Measurements from ENCODE around the gene PAQR7. TPM values are rescaled to one million over a fixed set of nuclear protein-coding genes. Genes with fewer than 3 reads are reported as not detected.

Gene PAQR7
- total RNA-seq, 1 donor from 2014 or later: 6.9 TPM

DNA sequence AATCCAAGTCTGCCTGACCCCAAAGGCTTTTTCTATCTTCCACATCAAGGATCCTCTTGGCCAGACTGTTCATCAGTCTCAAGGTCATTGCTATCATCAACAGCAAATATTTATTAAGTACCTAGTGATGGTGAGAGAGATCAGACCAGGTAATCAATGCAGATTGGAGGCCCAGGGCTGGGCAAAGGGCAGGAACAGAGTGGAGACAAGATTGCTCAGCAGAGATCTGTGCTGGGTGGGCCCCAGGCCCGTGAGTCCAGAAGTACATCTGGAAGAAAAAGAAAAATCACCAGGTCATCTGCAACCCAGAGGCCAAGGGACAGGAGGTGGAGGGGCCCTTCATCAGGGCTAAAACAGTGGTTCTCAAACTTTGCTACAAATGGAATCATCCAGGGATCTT is 10.1 kb upstream of the PAQR7 start:
- H3K9me3 ChIP-seq: no peaks in the 10 kb centered on the region
- TF ChIP-seq, protein P1, sequence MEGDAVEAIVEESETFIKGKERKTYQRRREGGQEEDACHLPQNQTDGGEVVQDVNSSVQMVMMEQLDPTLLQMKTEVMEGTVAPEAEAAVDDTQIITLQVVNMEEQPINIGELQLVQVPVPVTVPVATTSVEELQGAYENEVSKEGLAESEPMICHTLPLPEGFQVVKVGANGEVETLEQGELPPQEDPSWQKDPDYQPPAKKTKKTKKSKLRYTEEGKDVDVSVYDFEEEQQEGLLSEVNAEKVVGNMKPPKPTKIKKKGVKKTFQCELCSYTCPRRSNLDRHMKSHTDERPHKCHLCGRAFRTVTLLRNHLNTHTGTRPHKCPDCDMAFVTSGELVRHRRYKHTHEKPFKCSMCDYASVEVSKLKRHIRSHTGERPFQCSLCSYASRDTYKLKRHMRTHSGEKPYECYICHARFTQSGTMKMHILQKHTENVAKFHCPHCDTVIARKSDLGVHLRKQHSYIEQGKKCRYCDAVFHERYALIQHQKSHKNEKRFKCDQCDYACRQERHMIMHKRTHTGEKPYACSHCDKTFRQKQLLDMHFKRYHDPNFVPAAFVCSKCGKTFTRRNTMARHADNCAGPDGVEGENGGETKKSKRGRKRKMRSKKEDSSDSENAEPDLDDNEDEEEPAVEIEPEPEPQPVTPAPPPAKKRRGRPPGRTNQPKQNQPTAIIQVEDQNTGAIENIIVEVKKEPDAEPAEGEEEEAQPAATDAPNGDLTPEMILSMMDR (IDR thresholded peaks at IDR 0.05): no peak
- H3K4me3 ChIP-seq: no peak overlapping the region
- intact Hi-C loops (cut with DNase I): no loop called here
- H3K36me3 ChIP-seq: no peaks in the 10 kb centered on the region
- no peaks in the 10 kb centered on the region for H3K4me1 ChIP-seq
- H3K27ac ChIP-seq: no peak overlapping the region
- DNase-seq (ENCODE audit: low spot score in 2 of 2): no peak
- no peaks in the 10 kb centered on the region for H3K27me3 ChIP-seq

- Histone ChIP-seq H3K9me3 (no peaks in the 10 kb centered on the region), H3K27ac (no peak overlapping the region), H3K4me1 (no peaks in the 10 kb centered on the region), H3K4me3 (no peak overlapping the region), H3K36me3 (no peaks in the 10 kb centered on the region), H3K27me3 (no peaks in the 10 kb centered on the region)
- intact Hi-C loops (cut with DNase I): no loop called here
- TF ChIP-seq, protein P1 (IDR thresholded peaks at IDR 0.05): no peak
- DNase-seq (ENCODE audit: low spot score in 2 of 2): no peak
Observed at GRCh38 chr1:25881266-25881665, 5.8 kb upstream of the PAQR7 start.

GRCh38 chr1:25880518-25880917 is 5.0 kb upstream of the PAQR7 start:
- TF ChIP-seq, protein P1 (IDR thresholded peaks at IDR 0.05): no peak
- H3K9me3 ChIP-seq: no peaks in the 10 kb centered on the region
- intact Hi-C loops (cut with DNase I): no loop called here
- DNase-seq (ENCODE audit: low spot score in 2 of 2): no peak
- H3K36me3 ChIP-seq: no peaks in the 10 kb centered on the region
- H3K4me3 ChIP-seq: no peak overlapping the region
- peaks cover 0 to 4% of the 10 kb centered on the region in 2 donors for H3K4me1 ChIP-seq
- no peaks in the 10 kb centered on the region for H3K27me3 ChIP-seq
- H3K27ac ChIP-seq: no peak overlapping the region

GRCh38 chr1:25879675-25880074 is 4.2 kb upstream of the PAQR7 start:
- H3K27me3 ChIP-seq: no peaks in the 10 kb centered on the region
- DNase-seq (ENCODE audit: low spot score in 2 of 2): no peak
- no peaks in the 10 kb centered on the region for H3K9me3 ChIP-seq
- intact Hi-C loops (cut with DNase I): no loop called here
- H3K4me1 ChIP-seq: peaks cover 2 to 6% of the 10 kb centered on the region in 2 donors
- TF ChIP-seq, protein P1 (IDR thresholded peaks at IDR 0.05): no peak
- no peaks in the 10 kb centered on the region for H3K36me3 ChIP-seq
- no peak overlapping the region for H3K4me3 ChIP-seq
- H3K27ac ChIP-seq: no peak overlapping the region

DNA sequence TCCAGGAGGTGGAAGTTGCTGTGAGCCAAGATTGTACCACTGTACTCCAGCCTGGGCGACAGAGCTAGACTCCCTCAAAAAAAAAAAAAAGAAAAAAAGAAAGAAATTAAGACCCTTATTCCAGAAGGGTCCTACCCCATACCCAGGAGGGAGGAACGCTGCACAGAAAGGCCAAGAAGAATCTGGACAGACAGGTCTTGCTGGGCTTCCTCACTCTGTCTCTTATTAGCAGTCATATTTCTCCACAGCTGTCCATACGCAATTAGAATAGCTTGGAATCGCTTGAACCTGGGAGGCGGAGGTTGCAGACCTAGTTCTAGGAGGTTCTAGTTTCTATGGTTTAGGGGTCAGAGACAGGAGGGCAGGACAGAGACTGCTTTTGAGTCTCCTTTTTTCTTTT is 3.2 kb upstream of the PAQR7 start:
- Histone ChIP-seq H3K4me3 (no peak overlapping the region), H3K27me3 (no peaks in the 10 kb centered on the region), H3K36me3 (no peaks in the 10 kb centered on the region), H3K4me1 (peaks cover 7 to 9% of the 10 kb centered on the region in 2 donors), H3K9me3 (no peaks in the 10 kb centered on the region), H3K27ac (no peak overlapping the region)
- TF ChIP-seq, protein P1 (IDR thresholded peaks at IDR 0.05): no peak
- intact Hi-C loops (cut with DNase I): no loop called here
- no peak for DNase-seq (ENCODE audit: low spot score in 2 of 2)

DNA sequence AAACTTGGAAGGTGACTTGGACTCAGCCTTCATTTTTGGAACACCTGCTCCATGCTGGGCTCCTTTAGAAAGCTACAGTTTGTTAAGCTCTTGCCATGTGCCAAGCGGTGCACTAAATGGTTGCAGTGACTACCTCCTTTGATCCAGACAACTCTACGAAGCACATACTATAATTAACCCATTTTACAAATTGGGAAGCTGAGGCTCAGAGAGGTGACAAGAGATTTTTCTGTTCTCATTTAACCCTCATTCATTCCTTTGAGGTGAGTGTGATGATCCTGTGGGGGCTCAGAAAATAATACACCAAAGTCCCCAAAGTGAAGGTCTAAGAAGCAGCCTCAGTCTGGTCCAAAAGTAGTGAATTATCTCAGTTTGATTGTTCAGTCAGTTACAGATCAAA is 1.6 kb upstream of the PAQR7 start:
- Histone ChIP-seq H3K4me1 (peaks cover 7 to 16% of the 10 kb centered on the region in 2 donors), H3K4me3 (no peak overlapping the region), H3K9me3 (no peaks in the 10 kb centered on the region), H3K27ac (no peak overlapping the region), H3K27me3 (no peaks in the 10 kb centered on the region), H3K36me3 (no peaks in the 10 kb centered on the region)
- intact Hi-C loops (cut with DNase I): no loop called here
- TF ChIP-seq, protein P1 (IDR thresholded peaks at IDR 0.05): no peak
- DNase-seq (ENCODE audit: low spot score in 2 of 2): no peak

Measured in ascending aorta (tissue), 2 donors.